Gastrocnemius medialis (tissue), 4 donors: Measurements from ENCODE around the gene LDLRAP1. TPM values are rescaled to one million over a fixed set of nuclear protein-coding genes. Genes with fewer than 3 reads are reported as not detected.

Experiments used
- ATAC-seq, 2 donors: fragments of 150-250 bp; one replicate each; pipeline ENCODE4 v1.9.1; 2016
- DNase-seq, 2 donors: peaks; one replicate each; pipeline ENCODE4 v3.0.0-alpha.2; 2019
- H3K27ac ChIP-seq, 4 donors: fragments of 200-600 bp; sonication (generic); 1 replicate in 1 of 4; 2 replicates in 3 of 4; pipeline ENCODE4 v1.5.1; 2016 to 2018; ENCODE audit warnings: mild to moderate bottlenecking in 2 of 4, moderate library complexity in 1 of 4
- H3K27me3 ChIP-seq, 3 donors: fragments of 200-600 bp; sonication (generic) in 2 of 3; 1 replicate in 1 of 3; 2 replicates in 2 of 3; pipeline versions ENCODE4 v1.5.1 to v1.6.0; 2016 to 2019; ENCODE audit warnings: mild to moderate bottlenecking in 1 of 3, moderate library complexity in 1 of 3
- H3K36me3 ChIP-seq, 2 donors: fragments of 200-600 bp; sonication (generic) in 1 of 2; one replicate each; pipeline ENCODE4 v1.5.1; 2017 to 2018
- H3K4me1 ChIP-seq, 2 donors: fragments of 200-600 bp; sonication (generic) in 1 of 2; one replicate each; pipeline ENCODE4 v1.5.1; 2016 to 2017; ENCODE audit warnings: mild to moderate bottlenecking in 2 of 2
- H3K4me3 ChIP-seq, 4 donors: fragments of 200-600 bp; sonication (generic) in 3 of 4; 1 replicate in 1 of 4; 2 replicates in 3 of 4; pipeline ENCODE4 v1.5.1; 2016 to 2019; ENCODE audit warnings: mild to moderate bottlenecking in 2 of 4
- H3K9me3 ChIP-seq, 3 donors: fragments of 200-600 bp; sonication (generic) in 2 of 3; 1 replicate in 1 of 3; 2 replicates in 2 of 3; pipeline ENCODE4 v1.5.1; 2016 to 2019
- CTCF ChIP-seq, 5 experiments: fragments of 450-650 bp in 3 of 5; fragments of 200-600 bp in 2 of 5; sonication (generic) in 2 of 5; IDR thresholded peaks in 4 of 5; conservative IDR thresholded peaks in 1 of 5; 1 replicate in 4 of 5; 2 replicates in 1 of 5; pipeline ENCODE4 v1.5.1; 2016 to 2019; ENCODE audit warnings: antibody characterized with exemption in 5 of 5, mild to moderate bottlenecking in 3 of 5, moderate library complexity in 3 of 5
- POLR2A ChIP-seq, 2 donors: fragments of 450-650 bp; IDR thresholded peaks; one replicate each; pipeline ENCODE4 v1.6.1; 2017; ENCODE audit warnings: antibody characterized with exemption in 2 of 2, mild to moderate bottlenecking in 2 of 2, moderate library complexity in 2 of 2
- in situ Hi-C, 4 donors: fragments of 200-750 bp; cut with MboI; loops; one replicate each; pipeline versions ENCODE4 v1.15.0 to v1.8.0; 2017; ENCODE audit warnings: low sequenced_read_pairs in 4 of 4
- intact Hi-C: fragments of 100-400 bp; cut with DNase I; formaldehyde crosslinking; loops from one replicate; pipeline ENCODE4 v1.15.1; 2023; ENCODE audit warnings: low total_unique reads
- total RNA-seq, 4 donors: library from RNA; depleted of rRNA; stranded (reverse); fragments of >200 nt; gene quantifications; one replicate each; pipeline versions ENCODE4 v1.1.0 to v1.2.3, GENCODE V29; 2016

LDLRAP1 gene
- total RNA-seq, 4 donors from 2014 or later = 10.0 to 17.9 (median 14.2) TPM

GRCh38 chr1:25568834-25569596 is 25.6 kb downstream of the LDLRAP1 start:
- no peak overlapping the region for H3K4me3 ChIP-seq
- DNase-seq (peak in 1 of 2 donors; percentile 55), ATAC-seq (no peak)
- in situ Hi-C loops (no loop called here), intact Hi-C loops (loop anchor here (5.0 kb wide), 1 partner anchor 128 kb away; no protein-coding TSS in a partner anchor)
- H3K36me3 ChIP-seq = no peaks in the 10 kb centered on the region
- peak overlapping the region; percentile 86 to 92 (median 88) for H3K27ac ChIP-seq
- TF ChIP-seq CTCF (IDR thresholded peaks at IDR 0.05 in 4 of 5, conservative IDR thresholded peaks at IDR 0.05 in 1 of 5) (no peak), POLR2A (IDR thresholded peaks at IDR 0.05) (no peak)
- H3K27me3 ChIP-seq = no peaks in the 10 kb centered on the region
- H3K9me3 ChIP-seq = no peaks in the 10 kb centered on the region
- H3K4me1 ChIP-seq = peaks cover 53 to 63% of the 10 kb centered on the region in 2 donors

- intact Hi-C loops (loop anchor here (5.0 kb wide), 1 partner anchor 128 kb away; no protein-coding TSS in a partner anchor), in situ Hi-C loops (no loop called here)
- ATAC-seq = no peak
- Histone ChIP-seq H3K4me3 (no peak overlapping the region), H3K4me1 (peaks cover 53 to 63% of the 10 kb centered on the region in 2 donors), H3K36me3 (no peaks in the 10 kb centered on the region), H3K27me3 (no peaks in the 10 kb centered on the region), H3K27ac (peak overlapping the region; percentile 86 to 92 (median 88)), H3K9me3 (no peaks in the 10 kb centered on the region)
- DNase-seq = no peak
- TF ChIP-seq POLR2A (IDR thresholded peaks at IDR 0.05) (no peak), CTCF (IDR thresholded peaks at IDR 0.05 in 4 of 5, conservative IDR thresholded peaks at IDR 0.05 in 1 of 5) (no peak)
Observed at GRCh38 chr1:25569597-25570396, 26.4 kb downstream of the LDLRAP1 start.

GRCh38 chr1:25570798-25571521 is 27.6 kb downstream of the LDLRAP1 start:
- H3K4me1 ChIP-seq = peaks cover 41 to 53% of the 10 kb centered on the region in 2 donors
- ATAC-seq (no peak), DNase-seq (no peak)
- intact Hi-C loops = no loop called here
- TF ChIP-seq POLR2A (IDR thresholded peaks at IDR 0.05) = no peak
- no peak for TF ChIP-seq CTCF (IDR thresholded peaks at IDR 0.05 in 4 of 5, conservative IDR thresholded peaks at IDR 0.05 in 1 of 5)
- in situ Hi-C loops = no loop called here
- no peaks in the 10 kb centered on the region for H3K9me3 ChIP-seq
- no peak overlapping the region for H3K27ac ChIP-seq
- H3K27me3 ChIP-seq = no peaks in the 10 kb centered on the region
- no peak overlapping the region for H3K4me3 ChIP-seq
- H3K36me3 ChIP-seq = no peaks in the 10 kb centered on the region

- DNase-seq (no peak), ATAC-seq (no peak)
- TF ChIP-seq CTCF (IDR thresholded peaks at IDR 0.05 in 4 of 5, conservative IDR thresholded peaks at IDR 0.05 in 1 of 5) = no peak
- TF ChIP-seq POLR2A (IDR thresholded peaks at IDR 0.05) = no peak
- intact Hi-C loops (no loop called here), in situ Hi-C loops (no loop called here)
- no peaks in the 10 kb centered on the region for H3K9me3 ChIP-seq
- no peaks in the 10 kb centered on the region for H3K27me3 ChIP-seq
- H3K4me1 ChIP-seq = peaks cover 35 to 48% of the 10 kb centered on the region in 2 donors
- peak overlapping the region in 1 of 4 donors; percentile 46 for H3K27ac ChIP-seq
- H3K36me3 ChIP-seq = no peaks in the 10 kb centered on the region
- H3K4me3 ChIP-seq = no peak overlapping the region
Observed at GRCh38 chr1:25571522-25571970, 28.1 kb downstream of the LDLRAP1 start.
